HL-60/S4 (cell line): Measurements from ENCODE around the gene SMURF1.

Source experiments
- in situ Hi-C: fragments of 300-500 bp; cut with MboI; formaldehyde crosslinking; loops from 2 replicates; pipeline ENCODE4 v1.14.3; 2022; ENCODE audit warnings: low sequenced_read_pairs

The SMURF1 gene

GRCh38 chr7:99098286-99098823 is 45.6 kb downstream of the SMURF1 start:
- in situ Hi-C loops = no loop called here

- in situ Hi-C loops = no loop called here
Measured at GRCh38 chr7:99097730-99098129, 46.2 kb downstream of the SMURF1 start.

GRCh38 chr7:99096124-99096887 is 47.6 kb downstream of the SMURF1 start:
- in situ Hi-C loops = no loop called here

- in situ Hi-C loops = no loop called here
Measured at GRCh38 chr7:99095698-99096097, 48.2 kb downstream of the SMURF1 start.

- in situ Hi-C loops = no loop called here
Measured at GRCh38 chr7:99094401-99094800, 49.5 kb downstream of the SMURF1 start.

GRCh38 chr7:99092064-99092720 is 51.7 kb downstream of the SMURF1 start:
- in situ Hi-C loops = no loop called here

- in situ Hi-C loops = no loop called here
Measured at GRCh38 chr7:99090771-99091542, 53.0 kb downstream of the SMURF1 start.

GRCh38 chr7:99089914-99090629 is 53.8 kb downstream of the SMURF1 start:
- in situ Hi-C loops = no loop called here

GRCh38 chr7:99086944-99087343 is 57.0 kb downstream of the SMURF1 start:
- in situ Hi-C loops = no loop called here

GRCh38 chr7:99086532-99086931 is 57.4 kb downstream of the SMURF1 start:
- in situ Hi-C loops = no loop called here

- in situ Hi-C loops = no loop called here
Measured at GRCh38 chr7:99083733-99084132, 60.2 kb downstream of the SMURF1 start.

- in situ Hi-C loops = no loop called here
Measured at GRCh38 chr7:99083068-99083651, 60.7 kb downstream of the SMURF1 start.

GRCh38 chr7:99080679-99081078 is 63.2 kb downstream of the SMURF1 start:
- in situ Hi-C loops = no loop called here

GRCh38 chr7:99079104-99079503 is 64.8 kb downstream of the SMURF1 start:
- in situ Hi-C loops = no loop called here

- in situ Hi-C loops = no loop called here
Measured at GRCh38 chr7:99078416-99078815, 65.5 kb downstream of the SMURF1 start.

GRCh38 chr7:99076615-99077014 is 67.3 kb downstream of the SMURF1 start:
- in situ Hi-C loops = no loop called here

- in situ Hi-C loops = no loop called here
Measured at GRCh38 chr7:99073839-99074446, 70.0 kb downstream of the SMURF1 start.

- in situ Hi-C loops = no loop called here
Measured at GRCh38 chr7:99072126-99072525, 71.8 kb downstream of the SMURF1 start.

- in situ Hi-C loops = no loop called here
Measured at GRCh38 chr7:99070361-99070760, 73.5 kb downstream of the SMURF1 start.
